ENCODE data around the gene SAMD1. TPM values are rescaled to one million over a fixed set of nuclear protein-coding genes. Genes with fewer than 3 reads are reported as not detected.

The SAMD1 gene
- total and polyA plus RNA-seq, 9 of the 15 experiments (the other 6 are each of a cell fraction or from before 2014, with no cell fraction given): 2.9 to 96.0 (median 43.5) TPM

DNA sequence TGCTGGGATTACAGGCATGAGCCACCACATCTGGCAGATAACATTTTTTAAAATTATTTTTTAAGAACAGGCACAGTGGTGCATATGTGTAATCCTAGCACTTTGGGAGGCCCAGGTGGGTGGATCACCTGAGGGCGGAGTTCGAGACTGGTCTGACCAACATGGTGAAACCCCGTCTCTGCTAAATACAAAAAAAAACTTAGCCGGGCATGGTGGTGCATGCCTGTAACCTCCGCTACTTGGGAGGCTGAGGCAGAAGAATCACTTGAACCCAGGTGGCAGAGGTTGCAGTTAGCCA, 28.0 kb downstream of the SAMD1 start:
- Histone ChIP-seq H3K4me1 (replicated peaks in 1 of 2; ENCODE audit: control insufficient read depth in 2 of 2, insufficient read depth in 2 of 2, low read length in 2 of 2) (peaks cover 36 to 38% of the 10 kb centered on the region in 2 experiments), H3K36me3 (ENCODE audit: control insufficient read depth, insufficient read depth, low read length) (no peaks in the 10 kb centered on the region), H3K4me3 (no peak overlapping the region), H4K20me1 (replicated peaks; ENCODE audit: control insufficient read depth, insufficient read depth, low read length) (no peaks in the 10 kb centered on the region), H2AFZ (ENCODE audit: low read depth, low read length) (no peak overlapping the region), H3K79me2 (ENCODE audit: control insufficient read depth, insufficient read depth, low read length) (no peaks in the 10 kb centered on the region), H3K27ac (ENCODE audit: extremely low read depth, low read depth, low read length) (no peak overlapping the region), H3K9me3 (replicated peaks; ENCODE audit: control insufficient read depth, insufficient read depth, low read depth, low read length) (no peaks in the 10 kb centered on the region), H3K27me3 (ENCODE audit: control insufficient read depth in 2 of 2, insufficient read depth in 2 of 2, low read length in 2 of 2) (no peaks in the 10 kb centered on the region), H3K9ac (ENCODE audit: insufficient read depth in 1 of 2, low read depth in 2 of 2, low read length in 2 of 2) (no peak overlapping the region), H3K4me2 (ENCODE audit: insufficient read depth, low read length) (no peak overlapping the region), H3K9me1 (ENCODE audit: control insufficient read depth, insufficient read depth, low read length) (no peaks in the 10 kb centered on the region)
- BruUV-seq (replicated peaks): no TSS peak
- TF ChIP-seq NFIC (IDR thresholded peaks at IDR 0.05): no peak
- no peak for TF ChIP-seq RBM34 (IDR thresholded peaks at IDR 0.05; ENCODE audit: borderline replicate concordance, insufficient read depth, low read length)
- TF ChIP-seq BDP1 (IDR thresholded peaks at IDR 0.05; ENCODE audit: insufficient read depth, insufficient read length): no peak
- TF ChIP-seq TEAD1 (CRISPR knock-in tag; IDR thresholded peaks at IDR 0.05): no peak
- TF ChIP-seq ETS2 (tag; IDR thresholded peaks at IDR 0.05; ENCODE audit: borderline replicate concordance, poor library complexity, severe bottlenecking): no peak
- no peak for TF ChIP-seq ARHGAP35 (IDR thresholded peaks at IDR 0.05; ENCODE audit: partially characterized antibody)
- WGBS (ENCODE audit: insufficient coverage, low coverage, missing lambda C conversion rate): 79% methylated on average over 5 of the region's 5 CpGs
- DNase-seq (ENCODE audit: extremely low read depth in 1 of 4, low spot score in 3 of 4) (no peak), FAIRE-seq (no peak), ATAC-seq (no peak)
- ChIA-PET POLR2A (interaction anchor here (1.2 kb wide), 1 partner anchor 156 kb away, joined by 5 read pairs; no protein-coding TSS in a partner anchor), CTCF (ENCODE audit: low intra/inter-chr PET ratio) (no interaction called here)
- in situ Hi-C loops (cut with MboI) (loop anchor here (25.0 kb wide), 1 partner anchor 475 kb away; no protein-coding TSS in a partner anchor), intact Hi-C loops (cut with micrococcal nuclease) (no loop called here)
